Left lung (tissue), 10 donors: ENCODE data around the gene VPS45. TPM values are rescaled to one million over a fixed set of nuclear protein-coding genes. Genes with fewer than 3 reads are reported as not detected.

Source experiments
- ATAC-seq: fragments of 200-7000 bp; cut with Tn5 transposase; one replicate; pipeline ENCODE4 v1.9.1; 2020; ENCODE audit warnings: moderate library complexity
- DNase-seq, 4 donors: peaks; one replicate each; pipeline ENCODE4 v3.0.0-alpha.2; 2013 to 2020
- H3K27ac ChIP-seq, 2 donors: fragments of 200-600 bp; sonication (generic) in 1 of 2; one replicate each; pipeline versions ENCODE4 v1.5.0 to v1.8.0; 2020 to 2021
- H3K27me3 ChIP-seq, 2 donors: fragments of 200-600 bp; sonication (generic) in 1 of 2; one replicate each; pipeline versions ENCODE4 v1.5.0 to v1.8.0; 2020 to 2021
- H3K36me3 ChIP-seq, 2 donors: fragments of 200-600 bp; sonication (generic) in 1 of 2; one replicate each; pipeline versions ENCODE4 v1.5.0 to v1.8.0; 2020 to 2021
- H3K4me1 ChIP-seq, 2 donors: fragments of 200-600 bp; one replicate each; pipeline ENCODE4 v1.8.0; 2021
- H3K4me3 ChIP-seq, 2 donors: fragments of 200-600 bp; sonication (generic) in 1 of 2; one replicate each; pipeline versions ENCODE4 v1.5.0 to v1.8.0; 2020 to 2021; ENCODE audit warnings: mild to moderate bottlenecking in 1 of 2
- H3K9me3 ChIP-seq, 2 donors: fragments of 200-600 bp; sonication (generic) in 1 of 2; one replicate each; pipeline versions ENCODE4 v1.5.0 to v1.8.0; 2020 to 2021
- CTCF ChIP-seq, 2 donors: fragments of 200-600 bp; sonication (generic) in 1 of 2; IDR thresholded peaks; one replicate each; pipeline versions ENCODE4 v1.5.0 to v1.8.0; 2021; ENCODE audit warnings: antibody characterized with exemption in 2 of 2
- intact Hi-C, 2 donors: fragments of 100-400 bp; cut with DNase I; formaldehyde crosslinking; loops; one replicate each; pipeline versions ENCODE4 v1.11.2 to v1.14.2; 2022
- polyA plus RNA-seq, 6 donors: library from polyadenylated mRNA; unstranded; fragments of 120-200 nt; gene quantifications; one replicate each; pipeline ENCODE4 v1.2.1, GENCODE V29; 2013; ENCODE audit not compliant: insufficient read length in 6 of 6
- total RNA-seq, 2 donors: library from RNA; stranded (reverse); fragmentation: NEBNext Ultra II Directional; extraction: Animal tissue kit (Norgen Biotek cat#: 25700); gene quantifications; one replicate each; pipeline ENCODE4 v1.2.1, GENCODE V29; 2021
- donor health status: DM: no; HTN: yes; CAD: no.
- donor health status: DM: no; HTN: no; CAD: no.

The VPS45 gene
- total and polyA plus RNA-seq, 8 donors, result 36.7 to 81.2 (median 68.3) TPM

DNA sequence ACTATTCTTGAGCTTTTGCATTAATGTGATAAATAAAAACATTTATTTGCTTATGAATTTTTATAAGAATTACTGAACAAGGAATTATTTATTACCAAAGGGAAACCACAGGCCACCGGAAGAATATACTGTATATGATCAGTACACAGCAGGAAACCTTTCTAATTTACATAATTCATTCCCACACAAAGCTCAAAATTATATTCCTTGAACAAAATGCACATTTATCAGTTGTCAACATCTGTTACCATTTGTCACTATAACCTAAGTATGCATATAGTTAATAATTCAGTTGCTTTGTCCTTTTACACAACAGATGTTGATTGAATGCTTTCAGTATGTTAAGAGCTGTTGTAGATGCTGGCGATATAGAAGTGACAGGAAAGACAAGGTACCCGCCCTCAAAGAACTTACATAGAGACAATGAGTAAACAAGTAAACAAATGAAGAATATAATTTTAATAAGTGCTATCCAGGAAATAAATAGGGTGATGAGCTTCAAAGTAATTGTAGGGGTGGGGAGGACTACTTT, 27.2 kb downstream of the VPS45 start:
- TF ChIP-seq CTCF (IDR thresholded peaks at IDR 0.05), result no peak
- H3K4me3 ChIP-seq, result no peak overlapping the region
- H3K27me3 ChIP-seq, result no peaks in the 10 kb centered on the region
- H3K27ac ChIP-seq, result no peak overlapping the region
- DNase-seq (no peak), ATAC-seq (no peak)
- H3K9me3 ChIP-seq, result no peaks in the 10 kb centered on the region
- intact Hi-C loops, result no loop called here
- H3K4me1 ChIP-seq, result peaks cover 0 to 10% of the 10 kb centered on the region in 2 donors
- peaks cover 0 to 45% of the 10 kb centered on the region in 2 donors for H3K36me3 ChIP-seq

- intact Hi-C loops, result no loop called here
- no peak overlapping the region for H3K27ac ChIP-seq
Measured at GRCh38 chr1:150102986-150103385, 35.4 kb downstream of the VPS45 start.

DNA sequence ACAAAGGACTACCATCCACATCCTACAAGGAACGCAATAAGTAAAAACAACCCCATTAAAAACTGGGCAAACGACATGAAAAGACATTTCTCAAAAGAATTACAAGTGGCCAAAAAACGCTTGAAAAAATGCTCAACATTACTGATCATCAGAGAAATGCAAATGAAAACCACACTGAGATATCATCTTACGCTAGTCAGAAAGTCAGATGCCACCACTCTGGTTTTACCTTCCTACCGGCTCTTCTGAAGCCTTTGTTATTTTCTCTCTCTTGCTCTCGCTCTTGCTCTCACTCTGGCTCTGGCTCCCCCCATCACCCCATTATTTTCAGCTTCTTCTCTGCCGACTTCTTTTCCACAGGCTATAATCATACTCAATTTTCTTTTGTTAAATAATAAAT, 38.8 kb downstream of the VPS45 start:
- Histone ChIP-seq H3K4me3 (no peak overlapping the region), H3K4me1 (no peaks in the 10 kb centered on the region), H3K27ac (no peak overlapping the region), H3K36me3 (peaks cover 0 to 4% of the 10 kb centered on the region in 2 donors), H3K27me3 (no peaks in the 10 kb centered on the region), H3K9me3 (no peaks in the 10 kb centered on the region)
- DNase-seq (no peak), ATAC-seq (no peak)
- intact Hi-C loops, result no loop called here
- TF ChIP-seq CTCF (IDR thresholded peaks at IDR 0.05), result no peak

More at GRCh38 chr1:150102986-150103385, 35.4 kb downstream of the VPS45 start:
- no peaks in the 10 kb centered on the region for H3K4me1 ChIP-seq
- no peak for ATAC-seq
- H3K36me3 ChIP-seq, result peaks cover 0 to 11% of the 10 kb centered on the region in 2 donors
- TF ChIP-seq CTCF (IDR thresholded peaks at IDR 0.05), result no peak
- no peaks in the 10 kb centered on the region for H3K9me3 ChIP-seq
- no peaks in the 10 kb centered on the region for H3K27me3 ChIP-seq
- H3K4me3 ChIP-seq, result no peak overlapping the region
- DNase-seq, result no peak

- Histone ChIP-seq H3K27ac (peak overlapping the region; percentile 34 to 47), H3K4me3 (no peak overlapping the region), H3K4me1 (no peaks in the 10 kb centered on the region), H3K27me3 (no peaks in the 10 kb centered on the region), H3K9me3 (peaks cover 0 to 4% of the 10 kb centered on the region in 2 donors), H3K36me3 (peaks cover 0 to 18% of the 10 kb centered on the region in 2 donors)
- intact Hi-C loops, result no loop called here
- TF ChIP-seq CTCF (IDR thresholded peaks at IDR 0.05), result no peak
- ATAC-seq, result no peak
- no peak for DNase-seq
Measured at GRCh38 chr1:150109586-150109985, 42.0 kb downstream of the VPS45 start.

GRCh38 chr1:150110116-150110515, 42.5 kb downstream of the VPS45 start:
- TF ChIP-seq CTCF (IDR thresholded peaks at IDR 0.05), result no peak
- no peak overlapping the region for H3K4me3 ChIP-seq
- H3K9me3 ChIP-seq, result peaks cover 0 to 7% of the 10 kb centered on the region in 2 donors
- H3K27ac ChIP-seq, result peak overlapping the region; percentile 34 to 47
- ATAC-seq, result no peak
- DNase-seq, result no peak
- H3K4me1 ChIP-seq, result no peaks in the 10 kb centered on the region
- intact Hi-C loops, result no loop called here
- H3K27me3 ChIP-seq, result no peaks in the 10 kb centered on the region
- peaks cover 0 to 18% of the 10 kb centered on the region in 2 donors for H3K36me3 ChIP-seq
